ENCODE data around the gene SLC22A3. TPM values are rescaled to one million over a fixed set of nuclear protein-coding genes. Genes with fewer than 3 reads are reported as not detected.

Gene SLC22A3
- total and polyA plus RNA-seq, 2 of the 4 experiments (the other 2 are of a cell fraction), result not detected

DNA sequence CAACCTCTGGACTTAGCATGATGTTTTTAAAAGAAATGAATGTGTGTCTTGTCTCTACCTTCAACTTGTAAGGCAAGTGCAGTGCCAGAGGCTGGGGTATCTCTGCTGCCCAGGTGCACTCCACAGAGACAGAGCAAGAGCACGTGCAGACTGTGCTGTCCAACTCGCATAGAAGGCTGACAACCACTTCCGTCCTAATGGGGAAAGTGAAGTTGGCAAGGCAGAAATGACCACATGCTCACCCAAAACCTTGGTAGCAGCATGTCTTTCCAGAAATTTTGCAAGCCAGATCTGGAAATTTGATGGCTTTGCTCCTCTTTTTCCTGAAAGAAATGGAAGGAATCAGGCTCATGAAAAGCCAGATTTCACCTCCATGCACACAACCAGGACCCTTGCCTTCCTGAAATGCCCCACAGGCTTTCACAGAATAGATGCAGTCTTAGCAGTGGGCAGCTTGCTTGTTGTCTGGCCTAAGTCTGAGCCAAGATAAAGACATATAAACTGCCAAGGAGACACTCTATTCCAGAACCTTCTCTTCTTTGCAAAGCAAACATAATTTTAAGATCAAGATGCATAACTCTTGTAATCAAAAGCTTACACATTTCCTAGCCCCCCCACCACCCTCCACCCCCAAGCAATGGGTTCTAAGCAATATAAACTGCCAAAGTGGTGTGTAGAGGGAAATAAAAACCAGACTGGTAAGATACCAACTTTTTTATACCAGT lies 26.8 kb downstream of the SLC22A3 start:
- BruUV-seq (replicated peaks), result no TSS peak

More for the DNA sequence above, 26.8 kb downstream of the SLC22A3 start:
- no peak for DNase-seq
- intact Hi-C loops (cut with micrococcal nuclease) (no loop called here), in situ Hi-C loops (cut with MboI; ENCODE audit: low sequenced_read_pairs) (no loop called here), dilution Hi-C loops (cut with HindIII; ENCODE audit: low sequenced_read_pairs, unreplicated experiment) (no loop called here)
- no CpG with 5 or more reads among the region's 3 CpGs for WGBS, 2 experiments (ENCODE audit: extremely low coverage in 2 of 2, insufficient read length in 1 of 2)
- Histone ChIP-seq H3K36me3 (ENCODE audit: control insufficient read depth, insufficient read depth, low read length) (no peaks in the 10 kb centered on the region), H2BK20ac (ENCODE audit: low read depth, low read length) (no peak overlapping the region), H2AK5ac (ENCODE audit: low read depth, low read length) (no peak overlapping the region), H4K91ac (ENCODE audit: insufficient read depth, low read depth, low read length) (no peak overlapping the region), H3K27me3 (ENCODE audit: control insufficient read depth, insufficient read depth, low read length) (no peaks in the 10 kb centered on the region), H3K14ac (replicated peaks; ENCODE audit: low read depth, low read length) (no peak overlapping the region), H2AFZ (replicated peaks; ENCODE audit: low read length, poor library complexity) (no peak overlapping the region), H2BK5ac (ENCODE audit: low read depth, low read length, poor library complexity, severe bottlenecking) (no peak overlapping the region), H3K56ac (ENCODE audit: extremely low read depth, insufficient read depth, low read length) (no peak overlapping the region), H3K4me2 (ENCODE audit: low read depth, low read length) (no peak overlapping the region), H3K9me3 (ENCODE audit: control insufficient read depth, insufficient read depth, low read length) (peaks cover 2% of the 10 kb centered on the region; the same call in 1 of the 2 replicates), H3K4me1 (ENCODE audit: control insufficient read depth, insufficient read depth, low read length) (no peaks in the 10 kb centered on the region), H3K79me1 (ENCODE audit: low read depth in 1 of 2, low read length in 2 of 2) (no peaks in the 10 kb centered on the region), H3K9ac (ENCODE audit: low read depth, low read length) (no peak overlapping the region), H2AK9ac (replicated peaks; ENCODE audit: low read depth, low read length, poor library complexity) (no peak overlapping the region), H2BK120ac (ENCODE audit: low read depth, low read length) (no peak overlapping the region), H4K8ac (ENCODE audit: low read depth in 2 of 2, low read length in 2 of 2) (no peak overlapping the region), H2BK15ac (ENCODE audit: low read depth, low read length) (no peak overlapping the region), H4K20me1 (ENCODE audit: insufficient read depth, low read length) (no peaks in the 10 kb centered on the region), H4K5ac (ENCODE audit: low read depth, low read length) (no peak overlapping the region), H3K4ac (ENCODE audit: low read depth, low read length) (no peak overlapping the region), H3K27ac (ENCODE audit: insufficient read depth, low read length) (no peak overlapping the region), H3K23ac (ENCODE audit: low read depth, low read length) (no peak overlapping the region), H3K18ac (ENCODE audit: low read depth, low read length) (no peak overlapping the region), H3K4me3 (ENCODE audit: insufficient read depth, low read depth, low read length) (no peak overlapping the region), H3K9me1 (ENCODE audit: insufficient read depth, low read length) (no peaks in the 10 kb centered on the region)
- no peak for TF ChIP-seq MAFK (IDR thresholded peaks at IDR 0.05; ENCODE audit: low read depth, low read length)
- TF ChIP-seq RFX5 (IDR thresholded peaks at IDR 0.05; ENCODE audit: low read depth, low read length), result no peak
- no peak for TF ChIP-seq POLR2A (IDR thresholded peaks at IDR 0.05; ENCODE audit: low read depth, low read length)
- TF ChIP-seq, protein P1, sequence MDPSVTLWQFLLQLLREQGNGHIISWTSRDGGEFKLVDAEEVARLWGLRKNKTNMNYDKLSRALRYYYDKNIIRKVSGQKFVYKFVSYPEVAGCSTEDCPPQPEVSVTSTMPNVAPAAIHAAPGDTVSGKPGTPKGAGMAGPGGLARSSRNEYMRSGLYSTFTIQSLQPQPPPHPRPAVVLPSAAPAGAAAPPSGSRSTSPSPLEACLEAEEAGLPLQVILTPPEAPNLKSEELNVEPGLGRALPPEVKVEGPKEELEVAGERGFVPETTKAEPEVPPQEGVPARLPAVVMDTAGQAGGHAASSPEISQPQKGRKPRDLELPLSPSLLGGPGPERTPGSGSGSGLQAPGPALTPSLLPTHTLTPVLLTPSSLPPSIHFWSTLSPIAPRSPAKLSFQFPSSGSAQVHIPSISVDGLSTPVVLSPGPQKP (IDR thresholded peaks at IDR 0.05; ENCODE audit: borderline replicate concordance, low read depth, low read length), result no peak
- no peak for TF ChIP-seq FOS (IDR thresholded peaks at IDR 0.05; ENCODE audit: low read depth, low read length)
- no peak for TF ChIP-seq RCOR1 (IDR thresholded peaks at IDR 0.05; ENCODE audit: insufficient replicate concordance, low read length)
- TF ChIP-seq RAD21 (IDR thresholded peaks at IDR 0.05; ENCODE audit: low read length), result no peak
- no peak for TF ChIP-seq USF2 (IDR thresholded peaks at IDR 0.05; ENCODE audit: low read depth, low read length)
- no peak for TF ChIP-seq MXI1 (IDR thresholded peaks at IDR 0.05; ENCODE audit: borderline replicate concordance, low read depth, low read length)
- no peak for TF ChIP-seq BHLHE40 (IDR thresholded peaks at IDR 0.05; ENCODE audit: low read depth, low read length)
- no peak for TF ChIP-seq CHD1 (IDR thresholded peaks at IDR 0.05; ENCODE audit: low read depth, low read length)
- no peak for TF ChIP-seq CEBPB (IDR thresholded peaks at IDR 0.05; ENCODE audit: low read depth, low read length)
- no peak for TF ChIP-seq CTCF (conservative IDR thresholded peaks at IDR 0.05; ENCODE audit: low read depth, low read length)
- no peak for TF ChIP-seq SMC3 (IDR thresholded peaks at IDR 0.05; ENCODE audit: low read depth, low read length)
- ATAC-seq (ENCODE audit: low read depth), result no peak
- CTCF ChIA-PET, result no interaction called here
- POLR2A ChIA-PET (ENCODE audit: unreplicated experiment), result no interaction called here
